Naive thymus-derived CD8-positive, alpha-beta T cell (primary cell): ENCODE data around the gene TSPAN18. TPM values are rescaled to one million over a fixed set of nuclear protein-coding genes. Genes with fewer than 3 reads are reported as not detected.

Experiments used
- ATAC-seq, 2 donors: fragments of 150-1000 bp; cut with Tn5 transposase in 1 of 2; sonication (Bioruptor Pico), chemical (Tn5 transposase) in 1 of 2; 1 replicate in 1 of 2; 2 replicates in 1 of 2; pipeline ENCODE4 v1.10.0; 2021; ENCODE audit warnings: mild to moderate bottlenecking in 2 of 2, moderate library complexity in 2 of 2
- POLR2A ChIA-PET: fragments of 350-600 bp; sonication (Branson Sonifier 250); formaldehyde crosslinking; loops from one replicate; lab custom pipeline; 2021; ENCODE audit warnings: antibody characterized with exemption; lab: Charles Lee
- DNase-seq, 10 donors: peaks; one replicate each; pipeline versions ENCODE4 v3.0.0 to v3.0.0-alpha.2; 2020 to 2022
- H3K27ac Mint-ChIP-seq, 10 donors: one replicate each; pipeline ENCODE4 v1.8.0; 2020 to 2022; ENCODE audit warnings: mild to moderate bottlenecking in 10 of 10, mixed read lengths in 10 of 10, moderate library complexity in 4 of 10, inconsistent platforms in 1 of 10
- H3K27me3 Mint-ChIP-seq, 5 donors: one replicate each; pipeline ENCODE4 v1.8.0; 2021 to 2022; ENCODE audit warnings: mixed read lengths in 5 of 5
- H3K36me3 Mint-ChIP-seq, 3 donors: one replicate each; pipeline ENCODE4 v1.8.0; 2020 to 2022; ENCODE audit warnings: mixed read lengths in 3 of 3, mild to moderate bottlenecking in 2 of 3, inconsistent platforms in 1 of 3
- H3K4me1 Mint-ChIP-seq, 4 donors: one replicate each; pipeline ENCODE4 v1.8.0; 2021 to 2022; ENCODE audit warnings: mixed read lengths in 4 of 4
- H3K4me3 Mint-ChIP-seq, 10 donors: one replicate each; pipeline ENCODE4 v1.8.0; 2020 to 2022; ENCODE audit warnings: mild to moderate bottlenecking in 10 of 10, mixed read lengths in 10 of 10, moderate library complexity in 6 of 10, inconsistent platforms in 1 of 10
- H3K9me3 Mint-ChIP-seq, 9 donors: one replicate each; pipeline ENCODE4 v1.8.0; 2020 to 2022; ENCODE audit warnings: mixed read lengths in 9 of 9, mild to moderate bottlenecking in 3 of 9, inconsistent platforms in 1 of 9, moderate library complexity in 1 of 9
- polyA plus RNA-seq, 3 donors: library from polyadenylated mRNA; unstranded; fragments of 300-500 nt; fragmentation: Illumina TruSeq; gene quantifications; one replicate each; pipeline ENCODE4 v1.2.3, GENCODE V29; 2021
- total RNA-seq, 8 experiments: library from RNA in 2 of 8; stranded (reverse) in 2 of 8; gene quantifications; one replicate each; pipeline ENCODE4 v1.2.3 and lab custom pipeline; 2021 to 2026

TSPAN18 gene
- total and polyA plus RNA-seq, 5 experiments from 2014 or later: 0.73 to 5.5 (median 1.5) TPM

- DNase-seq: no peak
- H3K36me3 Mint-ChIP-seq: no peaks in the 10 kb centered on the region
- peak overlapping the region in 2 of 10 donors; percentile 4 to 8 for H3K27ac Mint-ChIP-seq
- H3K4me3 Mint-ChIP-seq: no peak overlapping the region
- peaks cover 0 to 2% (median 0%) of the 10 kb centered on the region in 5 donors for H3K27me3 Mint-ChIP-seq
- H3K9me3 Mint-ChIP-seq: no peaks in the 10 kb centered on the region
- H3K4me1 Mint-ChIP-seq: peaks cover 0 to 13% (median 8%) of the 10 kb centered on the region in 4 donors
- no peak for ATAC-seq
- POLR2A ChIA-PET: no interaction called here
Observed at GRCh38 chr11:44788536-44789261, 61.9 kb downstream of the TSPAN18 start.

DNA sequence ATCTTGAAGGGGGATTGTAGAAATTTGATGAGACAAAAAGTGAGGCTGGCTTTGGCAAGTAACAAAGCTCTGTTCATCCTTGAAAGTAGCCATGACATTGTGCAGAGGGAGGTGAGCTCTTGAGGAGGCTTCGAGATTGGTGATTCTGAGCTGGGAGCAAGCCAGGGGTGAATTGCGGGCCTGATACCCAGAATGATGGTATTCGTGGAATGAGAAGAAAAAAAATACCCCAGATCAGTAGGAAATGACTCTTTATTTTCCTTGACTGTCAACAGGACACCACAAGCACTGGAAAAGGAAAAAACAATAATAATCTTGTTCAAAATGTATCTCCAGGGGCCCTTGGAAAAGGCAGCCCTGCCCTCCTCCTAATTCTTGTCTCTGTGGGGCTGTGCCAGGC lies 62.7 kb downstream of the TSPAN18 start:
- peaks cover 0 to 2% (median 0%) of the 10 kb centered on the region in 5 donors for H3K27me3 Mint-ChIP-seq
- DNase-seq: no peak
- no peak overlapping the region for H3K4me3 Mint-ChIP-seq
- H3K9me3 Mint-ChIP-seq: no peaks in the 10 kb centered on the region
- H3K27ac Mint-ChIP-seq: no peak overlapping the region
- no peaks in the 10 kb centered on the region for H3K36me3 Mint-ChIP-seq
- POLR2A ChIA-PET: no interaction called here
- peaks cover 0 to 13% (median 8%) of the 10 kb centered on the region in 4 donors for H3K4me1 Mint-ChIP-seq
- no peak for ATAC-seq

DNA sequence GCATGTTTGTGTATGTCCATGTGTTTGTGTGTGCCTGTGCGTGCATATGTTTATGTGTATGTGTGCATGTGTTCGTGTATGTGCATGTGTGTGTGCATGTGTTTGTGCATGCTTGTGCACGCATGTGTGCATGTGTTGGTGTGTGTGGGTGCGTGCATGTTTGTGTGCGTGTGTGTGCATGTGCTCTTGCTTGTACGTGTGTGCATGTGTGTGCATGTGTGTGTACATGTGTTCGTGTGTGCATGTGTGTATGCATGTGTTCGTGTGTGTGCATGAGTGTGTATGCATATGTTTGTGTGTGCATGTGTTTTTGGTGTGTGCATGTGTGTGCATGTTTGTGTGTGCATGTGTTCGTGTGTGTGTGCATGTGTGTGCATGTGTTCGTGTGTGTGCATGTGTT lies 63.4 kb downstream of the TSPAN18 start:
- Mint-ChIP-seq H3K36me3 (no peaks in the 10 kb centered on the region), H3K27me3 (peaks cover 0 to 2% (median 0%) of the 10 kb centered on the region in 5 donors), H3K9me3 (no peaks in the 10 kb centered on the region), H3K27ac (peak overlapping the region in 2 of 10 donors; percentile 10 to 31), H3K4me1 (peaks cover 0 to 13% (median 8%) of the 10 kb centered on the region in 4 donors), H3K4me3 (no peak overlapping the region)
- POLR2A ChIA-PET: no interaction called here
- DNase-seq: no peak
- ATAC-seq: no peak

DNA sequence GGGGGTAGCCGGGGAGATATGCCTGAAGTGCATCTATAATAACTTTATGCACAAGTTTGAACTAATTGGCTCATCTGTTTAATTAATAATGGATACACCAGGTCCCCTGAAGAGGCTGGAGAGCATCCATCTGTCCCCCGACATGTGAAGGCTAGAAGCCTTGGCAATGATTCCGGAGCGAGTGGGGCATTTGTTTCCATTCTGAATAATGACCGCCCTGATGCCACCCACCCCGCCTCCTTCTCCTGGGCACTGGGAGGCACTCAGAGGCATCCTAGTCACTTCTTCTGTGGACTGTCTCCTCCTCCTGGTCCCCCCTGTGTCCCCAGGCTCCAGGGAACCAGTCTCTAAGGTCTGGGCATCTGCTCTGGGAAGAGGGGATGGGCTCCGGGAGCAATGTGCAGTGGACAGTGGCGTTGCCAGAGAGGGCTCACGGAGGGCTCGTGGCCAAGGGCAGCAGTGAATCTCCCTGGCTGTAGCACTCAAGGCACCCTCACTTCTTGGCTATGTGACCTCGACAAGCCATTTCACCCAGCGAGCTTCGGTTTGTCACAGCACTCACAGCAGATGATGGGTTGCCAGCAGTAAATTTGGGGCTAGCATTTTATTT lies 64.7 kb downstream of the TSPAN18 start:
- H3K9me3 Mint-ChIP-seq: no peaks in the 10 kb centered on the region
- POLR2A ChIA-PET: no interaction called here
- ATAC-seq (no peak), DNase-seq (peak in 1 of 10 donors; percentile 19)
- H3K36me3 Mint-ChIP-seq: peaks cover 0 to 4% (median 2%) of the 10 kb centered on the region in 3 donors
- peaks cover 0 to 2% (median 0%) of the 10 kb centered on the region in 5 donors for H3K27me3 Mint-ChIP-seq
- peaks cover 0 to 13% (median 8%) of the 10 kb centered on the region in 4 donors for H3K4me1 Mint-ChIP-seq
- no peak overlapping the region for H3K4me3 Mint-ChIP-seq
- H3K27ac Mint-ChIP-seq: no peak overlapping the region

DNA sequence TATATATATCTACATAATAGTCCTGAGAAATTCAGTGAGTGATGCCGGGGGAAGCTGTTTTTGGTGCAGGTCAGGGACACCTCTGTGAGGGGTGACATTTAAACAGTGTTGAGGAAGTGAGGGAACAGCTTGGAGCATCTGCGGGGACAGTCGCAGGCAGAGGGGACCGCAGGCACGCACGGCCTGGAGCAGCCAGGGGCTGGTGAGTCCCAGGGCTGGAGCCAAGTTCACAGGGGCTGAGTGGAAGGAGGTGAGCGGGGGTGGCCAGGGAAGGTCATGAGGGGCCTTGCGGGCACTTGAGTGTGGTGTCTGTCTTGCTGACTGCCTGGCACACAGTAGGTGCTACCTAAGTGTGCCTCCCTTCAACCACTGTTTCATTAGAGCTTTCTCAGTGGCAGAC lies 65.4 kb downstream of the TSPAN18 start:
- POLR2A ChIA-PET: no interaction called here
- Mint-ChIP-seq H3K4me3 (no peak overlapping the region), H3K27me3 (peaks cover 0 to 2% (median 0%) of the 10 kb centered on the region in 5 donors), H3K4me1 (peaks cover 0 to 13% (median 8%) of the 10 kb centered on the region in 4 donors), H3K36me3 (peaks cover 0 to 4% (median 2%) of the 10 kb centered on the region in 3 donors), H3K27ac (no peak overlapping the region), H3K9me3 (no peaks in the 10 kb centered on the region)
- ATAC-seq: no peak
- peak in 1 of 10 donors; percentile 35 for DNase-seq

GRCh38 chr11:44793350-44794090 lies 66.8 kb downstream of the TSPAN18 start:
- Mint-ChIP-seq H3K27me3 (peaks cover 0 to 4% (median 0%) of the 10 kb centered on the region in 5 donors), H3K4me3 (no peak overlapping the region), H3K27ac (no peak overlapping the region), H3K9me3 (no peaks in the 10 kb centered on the region), H3K36me3 (peaks cover 0 to 4% (median 2%) of the 10 kb centered on the region in 3 donors), H3K4me1 (peaks cover 0 to 12% (median 7%) of the 10 kb centered on the region in 4 donors)
- POLR2A ChIA-PET: no interaction called here
- ATAC-seq: no peak
- DNase-seq: peak in 1 of 10 donors; percentile 18

- Mint-ChIP-seq H3K9me3 (no peaks in the 10 kb centered on the region), H3K4me1 (peaks cover 0 to 4% (median 0%) of the 10 kb centered on the region in 4 donors), H3K36me3 (peaks cover 0 to 4% (median 2%) of the 10 kb centered on the region in 3 donors), H3K27me3 (peaks cover 0 to 4% (median 0%) of the 10 kb centered on the region in 5 donors), H3K27ac (no peak overlapping the region), H3K4me3 (no peak overlapping the region)
- POLR2A ChIA-PET: no interaction called here
- ATAC-seq (no peak), DNase-seq (peak in 1 of 10 donors; percentile 7)
Observed at GRCh38 chr11:44795803-44796535, 69.2 kb downstream of the TSPAN18 start.

- no peak for ATAC-seq
- H3K4me1 Mint-ChIP-seq: peaks cover 0 to 4% (median 0%) of the 10 kb centered on the region in 4 donors
- peaks cover 0 to 4% (median 2%) of the 10 kb centered on the region in 3 donors for H3K36me3 Mint-ChIP-seq
- POLR2A ChIA-PET: no interaction called here
- no peak for DNase-seq
- H3K9me3 Mint-ChIP-seq: no peaks in the 10 kb centered on the region
- no peak overlapping the region for H3K4me3 Mint-ChIP-seq
- H3K27ac Mint-ChIP-seq: no peak overlapping the region
- peaks cover 0 to 5% (median 0%) of the 10 kb centered on the region in 5 donors for H3K27me3 Mint-ChIP-seq
Observed at GRCh38 chr11:44797051-44797450, 70.3 kb downstream of the TSPAN18 start.

GRCh38 chr11:44797886-44798606 lies 71.3 kb downstream of the TSPAN18 start:
- Mint-ChIP-seq H3K27me3 (peaks cover 0 to 5% (median 0%) of the 10 kb centered on the region in 5 donors), H3K36me3 (peaks cover 0 to 4% (median 2%) of the 10 kb centered on the region in 3 donors), H3K9me3 (no peaks in the 10 kb centered on the region), H3K4me3 (no peak overlapping the region), H3K4me1 (no peaks in the 10 kb centered on the region), H3K27ac (no peak overlapping the region)
- DNase-seq (no peak), ATAC-seq (no peak)
- POLR2A ChIA-PET: no interaction called here

DNA sequence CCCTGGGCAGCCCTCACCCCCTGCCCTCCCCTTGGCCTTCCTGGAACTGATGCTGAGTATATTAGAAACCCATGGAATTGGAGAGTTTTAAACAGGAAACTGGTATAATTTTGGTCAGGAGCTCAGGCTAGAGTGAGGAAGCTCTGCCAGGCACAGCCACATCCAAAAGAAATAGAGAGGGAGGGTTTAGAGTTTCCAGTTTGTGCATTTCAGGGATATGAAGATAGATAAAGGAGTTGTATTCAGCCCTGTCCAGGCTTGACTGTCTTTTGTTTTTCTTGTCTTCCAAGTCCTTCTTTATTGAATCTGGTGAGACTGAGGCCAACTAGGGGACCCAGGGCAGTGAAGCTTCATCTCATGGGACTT lies 71.8 kb downstream of the TSPAN18 start:
- Mint-ChIP-seq H3K4me1 (no peaks in the 10 kb centered on the region), H3K36me3 (peaks cover 0 to 4% (median 2%) of the 10 kb centered on the region in 3 donors), H3K9me3 (no peaks in the 10 kb centered on the region), H3K27ac (no peak overlapping the region), H3K27me3 (peaks cover 0 to 5% (median 0%) of the 10 kb centered on the region in 5 donors), H3K4me3 (no peak overlapping the region)
- no peak for DNase-seq
- POLR2A ChIA-PET: no interaction called here
- no peak for ATAC-seq

- H3K27ac Mint-ChIP-seq: peak overlapping the region in 1 of 10 donors; percentile 38
- no peaks in the 10 kb centered on the region for H3K9me3 Mint-ChIP-seq
- ATAC-seq (no peak), DNase-seq (no peak)
- H3K4me3 Mint-ChIP-seq: no peak overlapping the region
- no peaks in the 10 kb centered on the region for H3K4me1 Mint-ChIP-seq
- POLR2A ChIA-PET: no interaction called here
- H3K36me3 Mint-ChIP-seq: peaks cover 0 to 4% (median 2%) of the 10 kb centered on the region in 3 donors
- peaks cover 0 to 5% (median 0%) of the 10 kb centered on the region in 5 donors for H3K27me3 Mint-ChIP-seq
Observed at GRCh38 chr11:44799012-44799411, 72.2 kb downstream of the TSPAN18 start.

GRCh38 chr11:44802347-44802746 lies 75.6 kb downstream of the TSPAN18 start:
- no peaks in the 10 kb centered on the region for H3K4me1 Mint-ChIP-seq
- ATAC-seq (no peak), DNase-seq (no peak)
- peaks cover 0 to 5% (median 0%) of the 10 kb centered on the region in 5 donors for H3K27me3 Mint-ChIP-seq
- H3K4me3 Mint-ChIP-seq: no peak overlapping the region
- no peaks in the 10 kb centered on the region for H3K9me3 Mint-ChIP-seq
- no peaks in the 10 kb centered on the region for H3K36me3 Mint-ChIP-seq
- no peak overlapping the region for H3K27ac Mint-ChIP-seq
- POLR2A ChIA-PET: no interaction called here
